ENCODE measurements around the gene SLC17A8.

The SLC17A8 gene

DNA sequence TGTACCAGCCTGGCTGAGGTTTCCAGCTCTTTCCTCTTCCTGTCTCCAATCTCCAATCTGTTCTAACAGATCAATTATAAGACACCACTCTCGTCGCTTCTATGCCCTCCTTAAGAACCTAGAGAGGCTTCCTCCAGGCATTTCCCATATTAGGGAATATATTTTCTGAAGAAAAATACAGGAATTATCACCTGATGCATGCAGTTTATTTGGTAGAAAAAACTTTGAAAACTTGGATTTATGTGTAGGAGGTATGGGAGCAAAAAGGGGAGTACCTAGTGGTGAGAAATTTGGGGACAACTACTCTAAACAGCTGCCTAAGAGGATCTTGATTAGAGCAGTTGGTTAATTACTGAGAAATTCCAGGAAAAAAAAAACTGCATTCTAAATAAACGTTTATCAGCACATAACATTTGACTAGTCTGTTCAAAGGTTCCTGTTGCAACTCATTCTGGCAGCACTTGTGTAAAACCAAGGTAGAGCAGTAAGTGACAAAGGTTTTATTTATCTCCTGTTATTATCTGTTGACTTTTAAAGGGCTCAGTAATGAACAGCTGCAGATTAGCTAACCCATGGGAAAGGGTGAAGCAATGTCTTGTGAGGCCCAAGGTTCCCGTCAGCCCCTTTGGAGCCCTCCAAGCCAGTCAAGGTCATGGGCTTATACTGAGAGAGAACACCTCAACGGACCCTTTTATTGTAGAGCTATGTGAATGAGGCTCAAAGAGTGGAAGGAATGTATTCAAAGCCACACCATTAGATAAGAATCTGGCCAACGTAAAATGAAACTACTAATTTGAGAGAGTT, 80.4 kb downstream of the SLC17A8 start:
- DNase-seq (ENCODE audit: insufficient read length) (no peak), FAIRE-seq (no peak)
- TF ChIP-seq POLR2AphosphoS5 (IDR thresholded peaks at IDR 0.05; ENCODE audit: low read depth, low read length), result no peak
- no peak for TF ChIP-seq POLR2A (IDR thresholded peaks at IDR 0.05; ENCODE audit: low read depth, low read length)
- TF ChIP-seq TAF1 (IDR thresholded peaks at IDR 0.05; ENCODE audit: borderline replicate concordance, low read depth, low read length), result no peak

DNA sequence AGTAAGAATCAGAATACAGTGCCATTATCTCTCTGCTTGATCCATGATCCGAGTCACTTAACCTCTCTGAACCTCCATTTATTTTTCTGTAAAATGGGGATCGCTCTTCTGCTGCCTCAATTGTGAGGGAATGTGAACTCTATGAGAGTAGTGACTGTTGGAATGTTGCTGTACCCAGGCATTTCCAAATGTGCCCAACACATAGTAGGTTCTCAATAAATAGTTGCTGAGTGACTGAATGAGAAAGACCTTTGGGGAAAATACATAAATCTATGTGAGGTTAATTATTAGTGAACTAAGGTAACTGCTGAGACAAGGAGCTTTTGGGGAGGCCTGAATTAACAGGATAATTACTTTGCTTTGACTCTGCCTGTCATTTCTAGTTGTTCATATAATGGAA, 82.9 kb downstream of the SLC17A8 start:
- TF ChIP-seq TAF1 (IDR thresholded peaks at IDR 0.05; ENCODE audit: borderline replicate concordance, low read depth, low read length), result no peak
- FAIRE-seq (no peak), DNase-seq (ENCODE audit: insufficient read length) (no peak)

DNA sequence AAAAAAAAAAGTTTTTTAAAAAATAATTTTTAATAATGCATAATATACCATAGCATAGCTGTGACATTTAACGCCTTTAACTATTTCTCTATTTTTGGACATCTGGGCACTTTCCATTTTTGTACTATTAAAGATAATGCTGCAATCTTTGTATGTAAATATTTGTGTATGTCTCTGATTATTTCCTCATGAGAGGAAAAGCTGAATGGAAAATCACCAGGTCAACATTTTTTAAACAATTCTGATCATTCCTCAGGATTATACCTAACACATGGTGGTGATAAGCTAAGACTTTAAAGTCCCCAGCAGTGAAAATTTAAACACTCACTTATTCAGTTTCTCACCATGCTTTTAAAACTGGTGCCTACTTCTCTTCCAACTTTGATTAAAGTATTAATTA, 85.5 kb downstream of the SLC17A8 start:
- DNase-seq (ENCODE audit: insufficient read length), result no peak
- no peak for FAIRE-seq
- TF ChIP-seq TAF1 (IDR thresholded peaks at IDR 0.05; ENCODE audit: borderline replicate concordance, low read depth, low read length) (no peak), POLR2AphosphoS5 (IDR thresholded peaks at IDR 0.05; ENCODE audit: low read depth, low read length) (no peak)

DNA sequence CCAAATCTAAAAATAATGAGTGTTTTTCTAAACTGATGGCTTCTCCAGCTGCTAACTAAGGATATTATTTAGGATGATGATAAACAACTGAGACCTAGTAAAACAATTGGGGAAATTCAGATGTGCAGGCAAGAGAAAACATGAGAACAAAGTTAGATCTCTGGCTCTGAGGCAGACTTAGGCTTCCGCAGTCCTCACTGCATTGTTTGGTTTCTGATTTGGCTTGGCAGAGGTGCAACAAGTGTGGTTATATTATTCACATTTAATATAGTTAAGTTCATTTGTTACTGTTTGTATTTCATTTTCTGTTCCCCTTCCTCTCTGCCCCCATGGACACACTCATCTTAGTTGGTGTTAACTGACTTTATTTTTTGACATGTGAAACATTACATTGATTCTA, 86.6 kb downstream of the SLC17A8 start:
- DNase-seq (ENCODE audit: insufficient read length) (no peak), FAIRE-seq (no peak)
- no peak for TF ChIP-seq POLR2AphosphoS5 (IDR thresholded peaks at IDR 0.05; ENCODE audit: low read depth, low read length)
- TF ChIP-seq TAF1 (IDR thresholded peaks at IDR 0.05; ENCODE audit: borderline replicate concordance, low read depth, low read length), result no peak
- no peak for TF ChIP-seq POLR2A (IDR thresholded peaks at IDR 0.05; ENCODE audit: low read depth, low read length)

DNA sequence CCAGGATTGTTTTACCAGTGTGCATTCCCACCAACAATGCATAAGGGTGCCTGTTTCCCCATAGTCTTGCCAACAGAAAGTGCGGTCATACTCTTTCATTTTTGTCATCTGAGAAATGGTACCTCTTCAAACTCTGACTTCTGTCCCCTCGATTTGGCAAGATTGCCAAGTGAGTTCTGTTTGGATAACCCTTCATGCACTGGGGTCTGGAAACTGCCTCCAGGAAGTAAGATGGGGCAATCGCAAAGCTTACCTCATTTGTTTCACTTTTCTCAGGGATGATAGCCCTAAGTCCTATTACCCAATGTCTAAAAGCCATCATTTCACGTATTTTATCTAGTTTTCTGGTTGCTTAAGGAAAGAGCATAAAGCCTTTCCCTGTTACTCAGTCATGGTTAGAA, 88.2 kb downstream of the SLC17A8 start:
- DNase-seq (ENCODE audit: insufficient read length) (no peak), FAIRE-seq (no peak)
- TF ChIP-seq TAF1 (IDR thresholded peaks at IDR 0.05; ENCODE audit: borderline replicate concordance, low read depth, low read length) (no peak), POLR2A (IDR thresholded peaks at IDR 0.05; ENCODE audit: low read depth, low read length) (no peak), POLR2AphosphoS5 (IDR thresholded peaks at IDR 0.05; ENCODE audit: low read depth, low read length) (no peak)

DNA sequence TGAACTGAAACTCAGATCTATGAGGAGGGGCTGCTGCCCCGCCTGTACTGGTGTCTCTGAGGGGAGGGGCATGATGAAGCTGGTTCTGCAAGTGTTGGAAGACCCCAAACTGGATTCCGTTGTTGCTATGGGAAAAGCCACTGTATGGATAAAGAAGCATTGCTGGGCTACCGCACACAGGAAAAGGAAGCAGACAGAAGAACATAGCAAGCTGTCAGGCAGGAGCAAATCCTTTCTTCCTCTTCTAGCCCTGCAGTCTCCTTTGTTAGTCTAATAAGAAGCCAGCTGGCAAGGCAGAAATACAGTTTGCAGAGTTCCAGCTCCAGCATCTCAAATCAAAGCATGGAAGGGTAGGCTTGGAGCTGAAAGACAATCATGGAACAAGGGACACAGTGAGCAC, 90.5 kb downstream of the SLC17A8 start:
- FAIRE-seq, result no peak

DNA sequence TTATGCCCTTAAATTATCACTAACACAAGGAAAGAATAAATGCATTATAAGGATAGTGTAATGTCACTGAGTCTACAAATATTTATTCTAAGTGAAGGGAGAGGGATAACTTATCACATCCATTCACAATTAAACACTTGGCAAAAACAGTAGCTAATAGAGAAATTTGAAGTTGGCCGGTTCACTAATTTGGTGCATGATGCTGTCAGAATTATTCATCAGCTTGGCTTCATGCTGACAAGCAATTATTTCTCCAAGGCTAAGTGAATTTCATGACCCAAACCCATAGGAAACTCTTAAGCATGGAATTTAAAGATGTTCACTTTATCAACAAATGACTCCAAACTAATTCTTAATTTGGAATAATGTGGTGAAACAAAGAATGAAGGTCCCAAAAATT, 91.8 kb downstream of the SLC17A8 start:
- TF ChIP-seq POLR2AphosphoS5 (IDR thresholded peaks at IDR 0.05; ENCODE audit: low read depth, low read length), result no peak
- TF ChIP-seq POLR2A (IDR thresholded peaks at IDR 0.05; ENCODE audit: low read depth, low read length), result no peak
- TF ChIP-seq TAF1 (IDR thresholded peaks at IDR 0.05; ENCODE audit: borderline replicate concordance, low read depth, low read length), result no peak
- DNase-seq (ENCODE audit: insufficient read length) (no peak), FAIRE-seq (no peak)

More for the DNA sequence above, 90.5 kb downstream of the SLC17A8 start:
- no peak for TF ChIP-seq TAF1 (IDR thresholded peaks at IDR 0.05; ENCODE audit: borderline replicate concordance, low read depth, low read length)
- TF ChIP-seq POLR2A (IDR thresholded peaks at IDR 0.05; ENCODE audit: low read depth, low read length), result no peak
- no peak for TF ChIP-seq POLR2AphosphoS5 (IDR thresholded peaks at IDR 0.05; ENCODE audit: low read depth, low read length)
- no peak for DNase-seq (ENCODE audit: insufficient read length)

DNA sequence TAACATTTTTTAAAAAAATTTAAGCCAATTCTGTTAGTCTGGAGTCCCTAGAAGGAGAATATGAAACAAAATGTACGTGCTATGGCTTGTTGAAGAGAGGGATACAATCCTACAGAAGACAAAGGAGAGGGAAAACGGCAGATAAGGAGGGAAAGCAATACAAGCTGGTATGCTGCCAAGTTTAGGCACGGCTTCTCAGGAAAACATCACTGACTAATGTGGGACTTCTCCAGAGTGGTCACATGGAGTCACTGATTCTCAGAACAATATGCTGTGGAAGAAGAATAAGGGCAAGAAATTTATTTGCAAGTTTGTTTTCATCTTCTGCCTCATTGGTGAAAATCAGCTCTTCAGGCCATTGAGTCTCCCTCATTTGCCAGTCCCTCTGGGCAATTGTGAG, 93.9 kb downstream of the SLC17A8 start:
- DNase-seq (ENCODE audit: insufficient read length) (no peak), FAIRE-seq (no peak)
- TF ChIP-seq POLR2AphosphoS5 (IDR thresholded peaks at IDR 0.05; ENCODE audit: low read depth, low read length) (no peak), TAF1 (IDR thresholded peaks at IDR 0.05; ENCODE audit: borderline replicate concordance, low read depth, low read length) (no peak), POLR2A (IDR thresholded peaks at IDR 0.05; ENCODE audit: low read depth, low read length) (no peak)

DNA sequence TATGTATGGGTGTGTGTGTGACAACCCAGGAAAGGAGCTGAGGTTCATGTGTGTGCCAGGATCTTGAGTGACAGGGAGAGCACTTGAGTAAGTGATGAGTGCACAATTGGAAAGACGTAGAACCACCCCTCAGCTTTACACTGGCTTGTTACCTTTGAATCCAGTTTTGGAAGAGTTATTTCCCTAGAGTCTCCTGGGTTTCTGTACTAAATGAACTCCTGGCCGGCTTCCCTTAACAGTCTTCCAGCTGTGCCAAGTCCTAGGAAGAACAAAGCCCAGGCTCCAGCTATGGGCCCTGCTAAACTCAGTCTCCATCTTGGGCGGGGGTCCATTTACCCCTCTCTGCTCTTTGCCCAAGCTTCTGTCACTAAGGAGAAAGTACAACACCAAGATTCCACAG, 97.1 kb downstream of the SLC17A8 start:
- FAIRE-seq (no peak), DNase-seq (ENCODE audit: insufficient read length) (no peak)
- TF ChIP-seq POLR2AphosphoS5 (IDR thresholded peaks at IDR 0.05; ENCODE audit: low read depth, low read length), result no peak
- TF ChIP-seq TAF1 (IDR thresholded peaks at IDR 0.05; ENCODE audit: borderline replicate concordance, low read depth, low read length), result no peak
- no peak for TF ChIP-seq POLR2A (IDR thresholded peaks at IDR 0.05; ENCODE audit: low read depth, low read length)

DNA sequence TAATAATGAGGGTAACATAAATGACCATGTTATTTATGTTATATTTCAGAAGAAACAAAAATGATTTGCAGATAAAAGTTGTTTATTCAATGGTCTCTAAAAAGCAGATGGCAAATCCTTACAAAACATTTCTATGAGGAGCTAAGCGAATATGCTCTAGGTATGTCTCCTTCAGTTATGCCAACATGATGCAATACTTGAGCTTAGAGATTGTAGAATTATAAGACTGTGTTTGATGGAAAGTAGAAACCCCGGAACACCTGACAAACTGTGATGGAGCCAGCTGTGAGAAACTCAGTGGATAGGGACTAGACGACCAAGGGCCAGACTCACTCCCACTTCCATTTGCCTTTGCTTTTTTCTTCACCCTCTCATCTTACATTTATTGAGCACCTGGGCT, 99.0 kb downstream of the SLC17A8 start:
- TF ChIP-seq POLR2AphosphoS5 (IDR thresholded peaks at IDR 0.05; ENCODE audit: low read depth, low read length) (no peak), TAF1 (IDR thresholded peaks at IDR 0.05; ENCODE audit: borderline replicate concordance, low read depth, low read length) (no peak), POLR2A (IDR thresholded peaks at IDR 0.05; ENCODE audit: low read depth, low read length) (no peak)
- no peak for DNase-seq (ENCODE audit: insufficient read length)
- FAIRE-seq, result no peak

DNA sequence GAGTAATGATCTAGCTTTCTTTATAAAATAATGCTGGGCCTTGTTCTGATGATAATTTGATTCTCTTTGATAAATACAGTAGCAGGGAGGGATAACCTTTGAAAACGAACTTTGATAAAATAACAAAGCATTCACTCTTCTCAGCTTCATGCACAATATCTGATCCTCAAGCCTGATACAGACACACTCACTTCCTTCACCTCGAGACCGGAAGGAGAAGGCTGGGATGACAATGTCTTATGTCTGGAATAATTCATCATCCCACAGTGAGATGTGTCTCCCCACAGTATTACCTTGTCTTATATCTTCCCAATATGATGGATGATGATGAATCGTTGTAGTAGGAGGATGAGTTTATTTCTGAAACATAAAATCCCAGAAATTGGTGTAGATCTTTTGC, 101.3 kb downstream of the SLC17A8 start:
- DNase-seq (ENCODE audit: insufficient read length), result no peak
- no peak for FAIRE-seq
- TF ChIP-seq POLR2A (IDR thresholded peaks at IDR 0.05; ENCODE audit: low read depth, low read length) (no peak), TAF1 (IDR thresholded peaks at IDR 0.05; ENCODE audit: borderline replicate concordance, low read depth, low read length) (no peak), POLR2AphosphoS5 (IDR thresholded peaks at IDR 0.05; ENCODE audit: low read depth, low read length) (no peak)

DNA sequence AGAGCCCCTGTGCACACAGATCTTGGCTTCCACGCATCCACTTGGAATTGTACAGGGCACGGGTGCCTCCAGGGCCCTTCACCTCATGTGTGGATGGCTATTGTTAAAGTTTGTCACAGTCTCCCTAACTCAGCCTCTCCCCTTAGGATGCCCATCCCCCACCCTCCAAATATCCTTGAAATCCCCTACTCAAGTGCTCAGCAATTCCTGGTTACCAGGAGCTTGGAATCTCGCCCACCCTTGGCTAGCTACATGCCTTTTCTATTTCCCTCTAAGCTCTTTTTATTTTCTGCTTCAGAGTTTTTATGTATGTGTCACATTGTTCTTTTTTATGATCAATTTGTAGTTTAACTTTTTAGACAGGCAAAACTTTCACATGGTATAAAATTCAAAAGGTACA, 103.8 kb downstream of the SLC17A8 start:
- no peak for DNase-seq (ENCODE audit: insufficient read length)
- FAIRE-seq, result no peak
- TF ChIP-seq POLR2A (IDR thresholded peaks at IDR 0.05; ENCODE audit: low read depth, low read length) (no peak), TAF1 (IDR thresholded peaks at IDR 0.05; ENCODE audit: borderline replicate concordance, low read depth, low read length) (no peak), POLR2AphosphoS5 (IDR thresholded peaks at IDR 0.05; ENCODE audit: low read depth, low read length) (no peak)
